GM18517 (cell line): ENCODE results near the gene ADSS1.

Experiments
- ATAC-seq: cut with Tn5 transposase; IDR thresholded peaks from one replicate; pipeline ENCODE4 v1.9.1; 2021; ENCODE audit warnings: mild to moderate bottlenecking, moderate library complexity; ENCODE audit not compliant: unreplicated experiment

ADSS1 gene

GRCh38 chr14:104778694-104779331 lies 54.8 kb downstream of the ADSS1 start:
- no peak for ATAC-seq

- no peak for ATAC-seq
Observed at GRCh38 chr14:104779776-104780512, 55.9 kb downstream of the ADSS1 start.

- no peak for ATAC-seq
Observed at GRCh38 chr14:104780513-104781030, 56.5 kb downstream of the ADSS1 start.

- no peak for ATAC-seq
Observed at GRCh38 chr14:104781271-104782077, 57.4 kb downstream of the ADSS1 start.

- no peak for ATAC-seq
Observed at GRCh38 chr14:104782086-104782807, 58.2 kb downstream of the ADSS1 start.

DNA sequence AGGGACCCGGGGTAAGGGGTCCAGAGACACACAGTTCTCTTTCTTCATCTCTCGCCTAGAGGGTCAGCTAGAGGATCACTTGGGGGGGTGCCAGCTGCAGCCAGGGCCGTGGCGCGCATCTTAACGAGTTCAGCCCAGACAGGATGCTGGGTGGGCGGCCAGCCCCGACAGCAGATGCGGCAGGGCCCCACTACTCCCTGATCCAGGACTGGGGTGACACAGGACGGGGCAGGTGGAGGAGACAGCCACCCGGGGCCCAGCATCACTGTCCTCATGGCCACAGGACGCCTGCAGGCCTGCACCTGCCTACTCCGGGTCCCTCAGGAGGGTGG lies 58.7 kb downstream of the ADSS1 start:
- ATAC-seq: no peak

DNA sequence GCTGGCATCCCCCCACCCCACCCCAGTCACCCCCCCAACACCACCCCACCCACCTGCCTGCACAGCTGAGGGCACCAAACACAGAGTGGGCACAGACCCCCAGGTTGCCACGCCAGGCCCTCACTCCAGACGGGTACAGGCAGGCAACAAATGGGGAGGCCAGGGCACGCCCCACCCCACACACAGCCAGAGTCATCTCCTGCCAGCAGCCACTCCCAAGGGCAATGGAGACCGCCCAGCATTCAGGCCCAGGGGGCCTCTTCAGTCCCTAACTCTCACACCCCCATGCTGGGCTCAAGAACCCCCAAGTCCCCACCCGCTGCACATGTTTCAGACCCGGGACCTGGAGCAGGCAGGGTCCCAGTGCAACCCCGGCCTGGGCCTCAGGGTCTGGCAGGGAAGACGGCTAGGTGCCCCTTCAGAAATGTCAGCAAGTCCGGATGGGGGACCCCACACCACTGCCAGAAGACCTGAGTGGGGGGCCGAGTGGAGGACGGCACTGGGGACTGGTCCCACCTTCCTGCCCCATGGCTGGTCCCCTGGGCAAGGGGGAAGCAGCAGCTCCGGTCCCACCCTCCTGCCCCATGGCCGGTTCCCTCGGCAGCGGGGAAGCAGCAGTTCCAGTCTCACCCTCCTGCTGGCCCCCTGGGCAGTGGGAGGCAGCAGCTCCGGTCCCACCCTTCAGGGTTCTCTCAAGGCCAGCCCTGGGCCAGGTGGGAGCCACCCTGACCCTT lies 59.6 kb downstream of the ADSS1 start:
- no peak for ATAC-seq

DNA sequence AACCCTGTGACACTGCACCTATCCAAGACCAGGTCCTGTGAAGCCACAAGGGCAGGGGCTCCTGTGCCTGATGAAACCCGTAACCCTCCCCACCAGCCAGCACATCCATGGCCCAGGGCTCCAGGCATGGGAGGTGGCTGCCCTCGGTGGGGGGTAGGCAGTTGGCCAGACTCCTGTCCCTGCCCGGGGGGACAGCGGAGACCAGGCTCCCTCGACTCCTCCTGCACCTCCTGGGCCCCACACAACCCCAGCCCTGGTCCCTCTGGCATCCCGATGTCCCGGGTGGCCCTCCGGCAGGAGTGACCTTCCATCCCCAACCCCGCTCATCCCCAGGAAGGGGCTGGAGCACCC lies 60.2 kb downstream of the ADSS1 start:
- ATAC-seq: no peak

DNA sequence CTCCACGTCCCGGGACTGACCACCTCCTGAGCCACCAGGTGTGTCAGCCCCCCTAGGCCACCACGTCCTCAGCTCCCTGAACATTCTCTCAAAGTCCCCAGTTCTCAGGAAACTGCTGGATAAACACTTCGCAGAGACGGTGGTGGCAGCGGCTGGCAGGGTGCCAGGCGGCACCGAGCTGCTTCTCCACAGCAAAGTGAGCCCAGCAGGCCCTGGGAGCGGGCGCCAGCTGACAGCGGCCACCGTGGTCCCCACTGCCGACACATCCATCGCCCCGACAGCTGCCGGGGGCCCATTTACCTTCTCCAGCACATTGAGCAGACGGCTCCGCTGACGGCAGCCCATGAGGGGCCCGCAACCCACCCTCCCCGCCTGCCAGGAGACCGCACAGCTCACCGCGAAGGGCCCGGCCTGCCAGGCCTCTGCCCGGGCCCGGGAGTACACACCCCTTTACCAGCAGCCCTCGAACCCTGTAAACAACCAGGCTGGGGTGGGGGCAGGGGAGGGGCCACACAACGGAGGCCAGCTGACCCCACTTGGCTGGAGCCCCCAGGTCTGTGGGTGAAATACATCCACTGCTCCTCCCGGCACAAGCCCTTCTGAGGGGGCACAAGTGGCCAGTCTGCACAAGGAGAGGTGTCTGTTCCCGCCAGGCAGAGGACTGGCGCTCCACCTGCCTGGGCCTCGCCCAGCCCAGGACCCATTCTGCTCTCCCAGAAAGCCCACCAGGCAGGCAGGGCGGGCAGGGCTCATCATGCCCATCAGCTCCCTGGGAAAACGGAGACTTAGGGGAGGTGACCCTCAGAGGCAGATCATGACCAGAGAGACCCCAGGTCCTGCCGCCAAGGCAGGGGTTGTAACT lies 61.0 kb downstream of the ADSS1 start:
- ATAC-seq: no peak

GRCh38 chr14:104785708-104786080 lies 61.7 kb downstream of the ADSS1 start:
- ATAC-seq: no peak

GRCh38 chr14:104786091-104786586 lies 62.1 kb downstream of the ADSS1 start:
- ATAC-seq: no peak

DNA sequence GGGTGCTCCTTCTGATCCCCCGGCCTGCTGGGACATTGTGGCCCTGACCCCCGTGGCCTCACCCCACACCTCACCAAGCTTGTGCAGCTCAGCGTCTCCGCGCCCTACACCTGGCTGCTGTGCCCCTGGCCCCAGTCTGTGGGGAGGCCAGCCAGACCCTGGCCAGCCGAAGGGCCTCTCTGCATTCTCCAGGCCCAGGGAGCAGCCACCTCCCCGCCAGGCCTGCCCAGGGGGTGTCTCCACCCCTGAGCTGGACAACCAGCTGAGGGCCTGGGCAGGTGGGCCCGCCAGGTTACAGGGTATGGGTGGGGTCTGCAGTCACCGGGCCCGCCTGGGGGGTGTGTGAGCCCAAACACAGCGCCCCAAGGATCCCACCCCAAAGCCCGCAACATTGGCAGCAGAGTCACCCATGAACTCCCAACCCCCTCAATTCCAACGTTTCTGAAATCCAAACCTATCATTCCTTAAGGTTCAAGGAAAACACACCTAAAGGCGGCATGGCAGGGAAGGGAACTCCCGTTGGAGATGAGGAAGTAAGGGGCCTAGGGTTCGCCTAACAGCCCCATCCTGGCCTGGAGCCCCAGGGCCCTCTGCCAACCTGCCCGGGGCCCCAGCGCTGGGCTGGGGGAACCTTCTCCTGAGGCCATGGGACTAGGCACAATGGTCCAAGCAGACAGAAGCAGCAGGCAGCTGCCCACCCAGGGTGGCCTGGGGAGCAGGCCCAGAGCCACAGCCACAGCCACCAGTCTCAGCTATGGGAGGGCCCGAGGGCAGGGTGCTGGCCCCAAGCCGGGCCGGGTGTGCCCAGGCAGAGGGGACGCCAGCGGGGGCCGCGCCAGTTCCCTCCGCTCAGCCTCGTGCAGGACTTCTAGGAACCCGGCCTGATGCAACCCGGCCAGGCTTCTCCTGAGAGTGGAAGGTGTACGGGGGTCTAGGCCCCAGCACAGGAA lies 63.0 kb downstream of the ADSS1 start:
- no peak for ATAC-seq

DNA sequence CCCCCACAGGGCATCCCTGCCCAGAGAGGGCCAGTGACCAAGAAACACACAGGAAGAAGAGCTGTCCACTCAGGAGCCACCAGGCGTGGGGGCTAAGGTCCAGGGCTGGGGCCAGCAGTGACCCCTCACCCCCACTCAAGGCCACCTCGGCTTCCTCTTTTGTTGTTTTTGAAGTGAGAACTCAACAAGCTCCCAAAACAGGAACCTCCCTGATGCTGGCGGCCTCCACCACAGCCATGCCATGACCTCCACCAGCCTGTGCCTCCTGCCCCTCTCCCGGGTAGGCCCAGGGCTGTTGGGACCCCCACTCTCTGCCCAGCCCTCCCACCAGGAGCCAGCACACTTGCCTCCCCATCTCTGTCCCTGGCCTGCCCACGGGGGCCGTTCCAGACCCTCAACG lies 63.7 kb downstream of the ADSS1 start:
- no peak for ATAC-seq

- no peak for ATAC-seq
Observed at GRCh38 chr14:104788161-104788818, 64.3 kb downstream of the ADSS1 start.

DNA sequence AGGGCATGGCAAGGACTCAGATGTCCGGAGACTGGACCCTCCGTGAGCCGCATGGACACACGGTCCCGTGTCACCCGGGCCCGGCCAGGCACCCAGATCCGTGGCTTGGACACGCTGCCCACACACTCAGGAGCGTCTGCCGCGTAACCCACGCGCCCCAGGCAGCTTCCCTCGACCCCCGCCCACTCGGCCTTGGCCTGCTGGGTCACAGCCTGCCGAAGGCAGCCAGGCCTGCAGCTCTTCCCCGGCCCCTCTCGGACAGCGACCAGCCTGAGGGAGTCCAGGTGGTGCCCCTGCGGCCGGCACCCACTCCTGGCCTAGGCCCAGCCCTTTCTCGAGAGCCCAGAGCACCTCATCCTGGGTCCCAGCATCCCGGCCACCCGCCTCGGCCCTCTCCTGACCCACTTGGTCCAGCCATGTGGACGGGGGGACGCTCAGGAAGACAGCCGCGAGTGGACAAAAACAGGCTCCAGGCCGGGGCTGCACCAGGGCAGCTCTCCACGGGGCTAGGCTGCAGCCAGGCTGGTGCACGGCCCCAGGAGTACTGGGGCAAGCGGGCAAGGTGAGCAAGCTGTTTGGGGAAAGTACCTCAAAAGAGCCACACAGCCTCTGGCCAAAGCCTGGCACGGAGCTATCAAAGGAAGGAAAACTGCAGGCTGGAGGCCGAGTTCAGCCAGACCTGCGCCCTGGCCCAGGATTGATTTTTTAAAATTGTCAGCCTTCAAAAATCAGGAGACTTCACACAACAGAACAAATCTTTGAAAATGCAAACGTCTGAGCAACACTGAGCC lies 65.0 kb downstream of the ADSS1 start:
- no peak for ATAC-seq

GRCh38 chr14:104789752-104790743 lies 66.0 kb downstream of the ADSS1 start:
- ATAC-seq: no peak
